WTC11 (cell line): ENCODE results near the gene RAC2. TPM values are rescaled to one million over a fixed set of nuclear protein-coding genes. Genes with fewer than 3 reads are reported as not detected.

Source experiments
- ATAC-seq: fragments of 200-7000 bp; cut with Tn5 transposase; 2 replicates; pipeline ENCODE4 v1.10.0; 2021; ENCODE audit warnings: mild to moderate bottlenecking, moderate library complexity
- Bru-seq: library from RNA; stranded (reverse); fragments of 400-500 nt; gene quantifications from one replicate; lab custom pipeline; 2021; lab: Mats Ljungman, UMichigan
- CTCF ChIA-PET: fragments of 300-600 bp; sonication (Branson Sonifier 250); formaldehyde crosslinking; loops from one replicate; lab custom pipeline; 2021; ENCODE audit warnings: antibody characterized with exemption; lab: Charles Lee
- POLR2A ChIA-PET: fragments of 350-600 bp; sonication (Branson Sonifier 250); formaldehyde crosslinking; loops from one replicate; lab custom pipeline; 2021; ENCODE audit warnings: antibody characterized with exemption; lab: Charles Lee
- DNase-seq: peaks from one replicate; pipeline ENCODE4 v3.0.0; 2021; ENCODE audit warnings: low spot score
- H3K27ac Mint-ChIP-seq: 2 replicates; pipeline ENCODE4 v1.8.0; 2021; ENCODE audit warnings: mixed read lengths
- H3K27me3 Mint-ChIP-seq: 2 replicates; pipeline ENCODE4 v1.8.0; 2021; ENCODE audit warnings: low read depth, mild to moderate bottlenecking, moderate library complexity, mixed read lengths
- H3K36me3 Mint-ChIP-seq: 2 replicates; pipeline ENCODE4 v1.8.0; 2021; ENCODE audit warnings: mixed read lengths
- H3K4me1 Mint-ChIP-seq: 2 replicates; pipeline ENCODE4 v1.8.0; 2022; ENCODE audit warnings: mixed read lengths
- H3K4me3 Mint-ChIP-seq: 2 replicates; pipeline ENCODE4 v1.8.0; 2021; ENCODE audit warnings: mild to moderate bottlenecking, moderate library complexity, mixed read lengths
- H3K9me3 Mint-ChIP-seq: 2 replicates; pipeline ENCODE4 v1.8.0; 2021; ENCODE audit warnings: mixed read lengths
- FOXJ3 ChIP-seq: sonication (generic); formaldehyde crosslinking; IDR thresholded peaks from 2 replicates; pipeline ENCODE4 v1.9.0; 2021; ENCODE audit warnings: missing genetic modification reagents, mild to moderate bottlenecking, borderline replicate concordance
- FOXP1 ChIP-seq: sonication (generic); formaldehyde crosslinking; IDR thresholded peaks from 2 replicates; pipeline ENCODE4 v1.8.0; 2022; ENCODE audit warnings: missing genetic modification reagents, mild to moderate bottlenecking, moderate library complexity, borderline replicate concordance
- HMGA2 ChIP-seq: fragments of 250-450 bp; sonication (Bioruptor Pico); IDR thresholded peaks from 2 replicates; pipeline ENCODE4 v1.4.0; 2021; ENCODE audit warnings: mild to moderate bottlenecking, moderate library complexity
- IRF2 ChIP-seq: sonication (generic); formaldehyde crosslinking; IDR thresholded peaks from 2 replicates; pipeline ENCODE4 v1.8.0; 2022; ENCODE audit warnings: low read depth, missing genetic modification reagents, borderline replicate concordance
- JUN ChIP-seq: sonication (generic); formaldehyde crosslinking; IDR thresholded peaks from 2 replicates; pipeline ENCODE4 v1.8.0; 2023; ENCODE audit warnings: mild to moderate bottlenecking, missing genetic modification reagents
- KAT7 ChIP-seq: sonication (generic); formaldehyde crosslinking; IDR thresholded peaks from 2 replicates; pipeline ENCODE4 v1.8.1; 2023; ENCODE audit warnings: missing genetic modification reagents, mild to moderate bottlenecking, borderline replicate concordance
- MLX ChIP-seq: sonication (generic); formaldehyde crosslinking; IDR thresholded peaks from 2 replicates; pipeline ENCODE4 v1.8.1; 2023; ENCODE audit warnings: mild to moderate bottlenecking, missing genetic modification reagents, moderate library complexity
- MXD4 ChIP-seq: fragments of 250-450 bp; sonication (Bioruptor Pico); IDR thresholded peaks from 2 replicates; pipeline ENCODE4 v1.8.0; 2021; ENCODE audit warnings: mild to moderate bottlenecking, moderate library complexity, borderline replicate concordance
- SP1 ChIP-seq: sonication (generic); formaldehyde crosslinking; conservative IDR thresholded peaks from 2 replicates; pipeline ENCODE4 v1.8.1; 2022; ENCODE audit warnings: missing genetic modification reagents
- TCF7 ChIP-seq: sonication (generic); formaldehyde crosslinking; IDR thresholded peaks from 2 replicates; pipeline ENCODE4 v1.8.0; 2022; ENCODE audit warnings: mild to moderate bottlenecking, low read depth, missing genetic modification reagents, moderate library complexity
- TEAD1 ChIP-seq: sonication (generic); formaldehyde crosslinking; IDR thresholded peaks from 2 replicates; pipeline ENCODE4 v1.8.0; 2022; ENCODE audit warnings: mild to moderate bottlenecking, missing genetic modification reagents
- TEAD4 ChIP-seq: sonication (generic); formaldehyde crosslinking; IDR thresholded peaks from 2 replicates; pipeline ENCODE4 v1.8.0; 2022; ENCODE audit warnings: mild to moderate bottlenecking, missing genetic modification reagents
- ZMAT4 ChIP-seq: fragments of 250-450 bp; sonication (Bioruptor Pico); IDR thresholded peaks from 2 replicates; pipeline ENCODE4 v1.9.0; 2021; ENCODE audit warnings: mild to moderate bottlenecking
- ZNF121 ChIP-seq: sonication (generic); formaldehyde crosslinking; IDR thresholded peaks from 2 replicates; pipeline ENCODE4 v1.8.0; 2023; ENCODE audit warnings: missing genetic modification reagents
- ZNF423 ChIP-seq: fragments of 250-450 bp; sonication (Bioruptor Pico); IDR thresholded peaks from 2 replicates; pipeline ENCODE4 v2.1.2; 2022; ENCODE audit warnings: mild to moderate bottlenecking, moderate library complexity
- long read RNA-seq, 3 experiments: library from RNA in 1 of 3; library from capped mRNA in 1 of 3; library from polyadenylated mRNA in 1 of 3; unstranded in 2 of 3; stranded (forward) in 1 of 3; transcript quantifications; one replicate each; pipeline ENCODE4 v2.0.0, GENCODE V29; 2021
- total RNA-seq: library from RNA; stranded (reverse); gene quantifications from 3 replicates; pipeline ENCODE4 v1.2.3, GENCODE V29; 2021
- TF ChIP-seq, protein P1 (sequence below): sonication (generic); formaldehyde crosslinking; IDR thresholded peaks from 2 replicates; pipeline ENCODE4 v1.8.1; 2023; ENCODE audit warnings: mild to moderate bottlenecking, missing genetic modification reagents, moderate library complexity

Gene RAC2
- 3.6 to 4.9 TPM (median 4.9 TPM) in 3 replicates for total RNA-seq
- percentile 25 among the genes with signal in this experiment for Bru-seq, nascent RNA
- long read RNA-seq, experiment 1, transcript RAC2-201 (7 exons, 1,482 nt) = major isoform, 5 of 6 reads
- long read RNA-seq, experiment 1, partial matches to known transcripts = 1 of 6 reads
- long read RNA-seq, experiment 1, other reads (novel, unspliced or antisense) = 0 of 6 reads
- long read RNA-seq, experiment 2, partial matches to known transcripts = 1 of 1 reads
- long read RNA-seq, experiment 2, other reads (novel, unspliced or antisense) = 0 of 1 reads
- long read RNA-seq, experiment 3, transcript RAC2-201 (7 exons, 1,482 nt) = major isoform, 6 of 6 reads
- long read RNA-seq, experiment 3, partial matches to known transcripts = 0 of 6 reads
- long read RNA-seq, experiment 3, other reads (novel, unspliced or antisense) = 0 of 6 reads

DNA sequence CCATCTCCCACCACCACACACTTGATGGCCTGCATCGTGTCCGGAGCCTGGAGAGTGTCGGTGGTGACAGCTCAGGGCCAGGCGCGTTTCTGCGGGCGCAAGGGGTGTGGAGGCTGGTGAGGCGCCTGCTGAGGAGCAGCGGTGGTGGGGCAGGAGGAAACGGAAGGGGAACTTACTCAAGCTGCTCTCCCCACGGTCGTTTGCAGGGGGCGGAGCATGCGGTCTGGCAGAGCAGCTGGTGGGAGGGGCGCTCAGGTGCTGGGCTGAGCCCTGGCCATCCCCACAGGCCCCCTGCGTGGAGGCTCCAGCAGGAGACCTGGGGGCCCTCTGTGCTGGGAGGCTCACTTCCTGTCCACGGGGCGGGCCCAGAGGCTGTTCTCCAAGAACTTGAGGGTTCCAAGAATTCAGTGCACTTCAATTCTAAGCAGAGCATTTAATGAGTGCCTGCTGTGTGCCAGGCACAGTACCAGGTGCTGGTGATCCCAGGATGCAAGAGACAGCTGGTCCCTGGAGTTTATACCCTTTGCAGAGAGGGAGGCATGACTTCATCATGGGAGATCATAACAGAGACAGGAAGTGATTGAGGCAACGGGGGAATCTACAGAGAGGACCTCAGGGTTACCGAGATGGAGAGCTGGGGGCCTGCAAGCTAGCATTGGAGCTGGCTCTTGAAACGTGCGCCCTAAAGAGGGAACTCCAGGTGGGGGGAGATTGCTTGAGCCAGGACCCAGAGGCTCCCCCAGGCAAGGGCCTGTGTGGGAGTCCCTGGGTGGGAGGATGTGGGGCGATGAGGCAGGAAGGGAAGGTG is at the start of gene RAC2:
Gene RAC2, minus strand, starts transcription at position 156 of the 808 bp plus-strand sequence. Its CDS starts 121 bp downstream, at position 35.
- POLR2A ChIA-PET = interaction anchor here (0.6 kb wide), 1 partner anchor 1309 kb away, joined by 3 read pairs; no protein-coding TSS in a partner anchor
- CTCF ChIA-PET = interaction anchor here (0.7 to 6.7 kb wide), 9 partner anchors 10 to 399 kb away, joined by 3 to 83 read pairs (median 4); no protein-coding TSS in a partner anchor

GRCh38 chr22:37293172-37293571 is 49.1 kb upstream of the RAC2 start:
- H3K4me1 Mint-ChIP-seq = peaks cover 5% of the 10 kb centered on the region
- no peak overlapping the region for H3K4me3 Mint-ChIP-seq
- TF ChIP-seq FOXP1 (CRISPR knock-in tag) = no peak
- no peak for TF ChIP-seq SP1
- no peak for TF ChIP-seq ZMAT4 (CRISPR knock-in tag)
- no peak for TF ChIP-seq HMGA2
- H3K27me3 Mint-ChIP-seq = no peaks in the 10 kb centered on the region
- DNase-seq (no peak), ATAC-seq (no peak)
- no peak overlapping the region for H3K27ac Mint-ChIP-seq
- peaks cover 13% of the 10 kb centered on the region for H3K9me3 Mint-ChIP-seq
- ChIA-PET CTCF (no interaction called here), POLR2A (no interaction called here)
- no peaks in the 10 kb centered on the region for H3K36me3 Mint-ChIP-seq

More for the DNA sequence above, at the start of gene RAC2:
- H3K27ac Mint-ChIP-seq = no peak within 1 kb of the TSS
- H3K4me1 Mint-ChIP-seq = peaks cover 20% of the 10 kb centered on the region
- ATAC-seq = peak; percentile 71
- no peaks in the 10 kb centered on the region for H3K27me3 Mint-ChIP-seq
- DNase-seq = peak; percentile 57
- H3K4me3 Mint-ChIP-seq = peak within 1 kb of the TSS; percentile 25; the same call in 1 of the 2 replicates
- H3K9me3 Mint-ChIP-seq = no peaks in the 10 kb centered on the region
- H3K36me3 Mint-ChIP-seq = no peaks in the 10 kb centered on the region
- TF ChIP-seq JUN (no peak), TEAD1 (CRISPR knock-in tag) (no peak), ZNF423 (CRISPR knock-in tag) (peak; percentile 61; the same call in 1 of the 2 replicates)

GRCh38 chr22:37292641-37293040 is 48.6 kb upstream of the RAC2 start:
- peaks cover 13% of the 10 kb centered on the region for H3K9me3 Mint-ChIP-seq
- H3K4me1 Mint-ChIP-seq = peaks cover 5% of the 10 kb centered on the region
- CTCF ChIA-PET = no interaction called here
- no peak overlapping the region for H3K4me3 Mint-ChIP-seq
- DNase-seq = no peak
- no peak for TF ChIP-seq ZNF121 (CRISPR knock-in tag)
- no peak for TF ChIP-seq KAT7 (CRISPR knock-in tag)
- TF ChIP-seq, all 79 proteins: peak for 0
- H3K36me3 Mint-ChIP-seq = no peaks in the 10 kb centered on the region
- H3K27ac Mint-ChIP-seq = no peak overlapping the region
- ATAC-seq = no peak
- POLR2A ChIA-PET = no interaction called here
- H3K27me3 Mint-ChIP-seq = no peaks in the 10 kb centered on the region

DNA sequence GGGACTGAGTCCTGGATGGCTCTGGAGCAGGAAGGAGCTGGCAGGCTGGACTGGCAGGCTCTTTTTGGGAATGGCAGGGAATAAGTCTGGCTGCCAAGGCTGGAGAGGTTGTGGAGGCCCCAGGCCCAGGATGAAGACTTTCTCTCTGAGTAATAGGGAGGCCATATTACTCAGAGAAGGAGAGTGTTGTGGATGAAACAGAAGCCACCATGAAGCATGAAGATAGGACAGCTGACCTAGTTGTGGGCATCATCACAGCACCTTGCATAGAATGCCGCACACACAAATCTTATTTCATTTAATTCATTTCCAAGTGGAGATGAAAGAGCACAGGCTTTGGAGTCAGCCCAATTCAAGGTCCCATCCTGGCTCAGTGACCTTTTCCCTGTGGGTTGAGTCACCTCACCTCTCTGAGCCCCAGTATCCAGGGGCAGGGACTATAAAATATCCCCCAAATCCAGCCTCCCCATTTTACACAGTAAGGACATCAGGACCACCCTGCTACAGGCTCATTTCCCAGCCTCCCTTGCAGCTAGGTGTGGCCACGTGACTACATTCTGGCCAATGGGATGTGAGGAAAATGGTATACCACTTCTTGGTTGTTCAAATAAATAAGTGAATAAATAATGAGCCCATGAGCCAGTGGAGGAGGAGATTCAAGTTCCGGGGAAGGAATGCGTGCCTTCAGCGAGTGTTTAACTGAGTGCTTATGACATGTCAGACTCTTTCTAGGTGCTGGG is 47.7 kb upstream of the RAC2 start:
- ChIA-PET CTCF (interaction anchor here (0.7 kb wide), 1 partner anchor 180 kb away, joined by 3 read pairs; no protein-coding TSS in a partner anchor), POLR2A (no interaction called here)
- Mint-ChIP-seq H3K9me3 (peaks cover 13% of the 10 kb centered on the region), H3K27me3 (no peaks in the 10 kb centered on the region), H3K4me3 (no peak overlapping the region), H3K36me3 (no peaks in the 10 kb centered on the region), H3K4me1 (peaks cover 5% of the 10 kb centered on the region), H3K27ac (no peak overlapping the region)
- no peak for TF ChIP-seq ZNF121 (CRISPR knock-in tag)
- TF ChIP-seq, protein P1, sequence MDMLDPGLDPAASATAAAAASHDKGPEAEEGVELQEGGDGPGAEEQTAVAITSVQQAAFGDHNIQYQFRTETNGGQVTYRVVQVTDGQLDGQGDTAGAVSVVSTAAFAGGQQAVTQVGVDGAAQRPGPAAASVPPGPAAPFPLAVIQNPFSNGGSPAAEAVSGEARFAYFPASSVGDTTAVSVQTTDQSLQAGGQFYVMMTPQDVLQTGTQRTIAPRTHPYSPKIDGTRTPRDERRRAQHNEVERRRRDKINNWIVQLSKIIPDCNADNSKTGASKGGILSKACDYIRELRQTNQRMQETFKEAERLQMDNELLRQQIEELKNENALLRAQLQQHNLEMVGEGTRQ = 0 out of 2 replicates have a peak, but pooled peaks have one; percentile 14
- ATAC-seq (no peak), DNase-seq (no peak)

- no peak overlapping the region for H3K27ac Mint-ChIP-seq
- POLR2A ChIA-PET = no interaction called here
- no peak for ATAC-seq
Observed at GRCh38 chr22:37290737-37291136, 46.7 kb upstream of the RAC2 start.

More at GRCh38 chr22:37290737-37291136, 46.7 kb upstream of the RAC2 start:
- CTCF ChIA-PET = interaction anchor here (0.7 kb wide), 1 partner anchor 181 kb away, joined by 3 read pairs; no protein-coding TSS in a partner anchor
- no peak for DNase-seq
- Mint-ChIP-seq H3K9me3 (peaks cover 13% of the 10 kb centered on the region), H3K4me1 (peaks cover 5% of the 10 kb centered on the region), H3K27me3 (no peaks in the 10 kb centered on the region), H3K4me3 (no peak overlapping the region), H3K36me3 (no peaks in the 10 kb centered on the region)
- TF ChIP-seq TCF7 (CRISPR knock-in tag) (no peak), MXD4 (CRISPR knock-in tag) (no peak), ZNF121 (CRISPR knock-in tag) (no peak), FOXJ3 (CRISPR knock-in tag) (no peak), TEAD4 (no peak), HMGA2 (no peak), MLX (CRISPR knock-in tag) (no peak), IRF2 (CRISPR knock-in tag) (no peak)
